Measurements from ENCODE around the gene SDK1. TPM values are rescaled to one million over a fixed set of nuclear protein-coding genes. Genes with fewer than 3 reads are reported as not detected.

The SDK1 gene
- total and polyA plus RNA-seq, 2 experiments from 2014 or later, result 2.1 to 10.0 TPM

- TF ChIP-seq ZNF462 (CRISPR knock-in tag; IDR thresholded peaks at IDR 0.05), result no peak
- no peak for TF ChIP-seq NANOG (IDR thresholded peaks at IDR 0.05; ENCODE audit: borderline replicate concordance)
- TF ChIP-seq EZH2phosphoT487 (IDR thresholded peaks at IDR 0.05; ENCODE audit: unreplicated experiment), result no peak
- no peak for TF ChIP-seq ETS1 (IDR thresholded peaks at IDR 0.05)
- TF ChIP-seq POLR2AphosphoS5 (IDR thresholded peaks at IDR 0.05; ENCODE audit: low read depth), result no peak
These were observed 70.5 kb downstream of the SDK1 start (continued) for GRCh38 chr7:3371601-3372000.

DNA sequence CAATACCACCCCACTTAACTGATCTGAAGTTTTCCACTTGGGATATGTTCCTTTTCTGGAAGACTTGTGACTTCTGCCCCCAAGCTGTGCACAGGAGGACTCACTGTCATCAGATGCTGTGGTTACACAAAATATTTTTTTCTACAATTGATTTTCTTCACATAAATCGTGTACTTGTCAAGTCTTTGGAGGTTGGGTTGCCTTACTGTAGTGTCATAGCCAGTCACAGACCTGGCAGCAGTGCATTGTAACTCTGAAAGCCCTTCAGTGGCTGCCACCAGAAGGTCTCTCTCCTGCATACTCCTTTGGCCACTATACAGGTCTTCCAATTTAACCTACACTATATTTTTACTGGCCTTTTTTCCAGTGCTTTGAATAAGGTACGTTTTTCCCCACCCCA lies 73.2 kb downstream of the SDK1 start:
- Mint-ChIP-seq H3K27ac (no peak overlapping the region; the same call in 1 of the 2 replicates), H3K4me3 (no peak overlapping the region)
- no peak for DNase-seq (ENCODE audit: low spot score)
- no peak for TF ChIP-seq STAT1 (IDR thresholded peaks at IDR 0.05; ENCODE audit: unreplicated experiment)
- TF ChIP-seq JUNB (IDR thresholded peaks at IDR 0.05; ENCODE audit: unreplicated experiment), result no peak
- TF ChIP-seq, protein P1, sequence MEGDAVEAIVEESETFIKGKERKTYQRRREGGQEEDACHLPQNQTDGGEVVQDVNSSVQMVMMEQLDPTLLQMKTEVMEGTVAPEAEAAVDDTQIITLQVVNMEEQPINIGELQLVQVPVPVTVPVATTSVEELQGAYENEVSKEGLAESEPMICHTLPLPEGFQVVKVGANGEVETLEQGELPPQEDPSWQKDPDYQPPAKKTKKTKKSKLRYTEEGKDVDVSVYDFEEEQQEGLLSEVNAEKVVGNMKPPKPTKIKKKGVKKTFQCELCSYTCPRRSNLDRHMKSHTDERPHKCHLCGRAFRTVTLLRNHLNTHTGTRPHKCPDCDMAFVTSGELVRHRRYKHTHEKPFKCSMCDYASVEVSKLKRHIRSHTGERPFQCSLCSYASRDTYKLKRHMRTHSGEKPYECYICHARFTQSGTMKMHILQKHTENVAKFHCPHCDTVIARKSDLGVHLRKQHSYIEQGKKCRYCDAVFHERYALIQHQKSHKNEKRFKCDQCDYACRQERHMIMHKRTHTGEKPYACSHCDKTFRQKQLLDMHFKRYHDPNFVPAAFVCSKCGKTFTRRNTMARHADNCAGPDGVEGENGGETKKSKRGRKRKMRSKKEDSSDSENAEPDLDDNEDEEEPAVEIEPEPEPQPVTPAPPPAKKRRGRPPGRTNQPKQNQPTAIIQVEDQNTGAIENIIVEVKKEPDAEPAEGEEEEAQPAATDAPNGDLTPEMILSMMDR (conservative IDR thresholded peaks at IDR 0.05; ENCODE audit: low read depth in 2 of 2), result no peak
- no peak for TF ChIP-seq ETS1 (IDR thresholded peaks at IDR 0.05)
- no peak for TF ChIP-seq ZNF114 (CRISPR knock-in tag; IDR thresholded peaks at IDR 0.05)
- TF ChIP-seq EZH2phosphoT487 (IDR thresholded peaks at IDR 0.05; ENCODE audit: unreplicated experiment), result no peak
- no peak for TF ChIP-seq CREB1 (CRISPR knock-in tag; IDR thresholded peaks at IDR 0.05; ENCODE audit: low read depth)
- no peak for TF ChIP-seq ZNF331 (CRISPR knock-in tag; IDR thresholded peaks at IDR 0.05; ENCODE audit: low read depth)

More for the DNA sequence above, 73.2 kb downstream of the SDK1 start:
- H3K27ac ChIP-seq (ENCODE audit: low read depth), result no peak overlapping the region
- no peaks in the 10 kb centered on the region for H4K20me1 ChIP-seq (replicated peaks; ENCODE audit: insufficient read depth)
- H3K9me3 Mint-ChIP-seq, result no peaks in the 10 kb centered on the region
- H3K27me3 ChIP-seq (ENCODE audit: insufficient read depth), result no peaks in the 10 kb centered on the region
- no peak overlapping the region for H3K4me2 ChIP-seq
- H3K36me3 ChIP-seq (ENCODE audit: insufficient read depth), result no peaks in the 10 kb centered on the region
- no peaks in the 10 kb centered on the region for H3K36me3 Mint-ChIP-seq (ENCODE audit: low read depth)
- peaks cover 44% of the 10 kb centered on the region for H3K4me1 Mint-ChIP-seq
- H3F3A ChIP-seq (replicated peaks; ENCODE audit: low read depth), result no peaks in the 10 kb centered on the region
- peaks cover 8% of the 10 kb centered on the region for H3K27me3 Mint-ChIP-seq (ENCODE audit: insufficient read depth, low read depth, poor library complexity)
- H3K4me1 ChIP-seq (ENCODE audit: insufficient read depth), result peaks cover 24% of the 10 kb centered on the region
- no peaks in the 10 kb centered on the region for H3K79me2 ChIP-seq (replicated peaks; ENCODE audit: insufficient read depth)
- no peak overlapping the region for H3K4me3 ChIP-seq
- no peak overlapping the region for H2AFZ ChIP-seq
- ATAC-seq, result no peak
- no peaks in the 10 kb centered on the region for H3K9me2 ChIP-seq (ENCODE audit: insufficient read depth)

Measured in GM23338 (cell line).